GM19025 (cell line): Measurements from ENCODE around the gene WDR45B.
"Not testable (repeated sequence)": the region's sequence is repeated elsewhere in the genome, so short reads cannot be mapped to it uniquely, and the experiment has no call there.

Experiments used
- ATAC-seq: cut with Tn5 transposase; IDR thresholded peaks from one replicate; pipeline ENCODE4 v1.9.1; 2021; ENCODE audit warnings: mild to moderate bottlenecking, low read depth, moderate library complexity; ENCODE audit not compliant: unreplicated experiment

WDR45B gene

GRCh38 chr17:82588266-82589175, 59.7 kb downstream of the WDR45B start:
- ATAC-seq = no peak

- ATAC-seq = no peak
Measured at GRCh38 chr17:82587234-82588086, 60.8 kb downstream of the WDR45B start.

- ATAC-seq = no peak
Measured at GRCh38 chr17:82586576-82587233, 61.5 kb downstream of the WDR45B start.

- ATAC-seq = not testable (repeated sequence)
Measured at GRCh38 chr17:82585935-82586575, 62.2 kb downstream of the WDR45B start.

- no peak for ATAC-seq
Measured at GRCh38 chr17:82583720-82584234, 64.5 kb downstream of the WDR45B start.

GRCh38 chr17:82582709-82583108, 65.5 kb downstream of the WDR45B start:
- ATAC-seq = no peak

GRCh38 chr17:82582213-82582612, 66.0 kb downstream of the WDR45B start:
- ATAC-seq = no peak

- not testable (repeated sequence) for ATAC-seq
Measured at GRCh38 chr17:82579969-82580368, 68.3 kb downstream of the WDR45B start.

GRCh38 chr17:82577300-82577699, 70.9 kb downstream of the WDR45B start:
- no peak for ATAC-seq

- ATAC-seq = not testable (repeated sequence)
Measured at GRCh38 chr17:82575581-82576221, 72.5 kb downstream of the WDR45B start.

GRCh38 chr17:82574041-82574440, 74.2 kb downstream of the WDR45B start:
- ATAC-seq = no peak

- no peak for ATAC-seq
Measured at GRCh38 chr17:82571855-82572254, 76.4 kb downstream of the WDR45B start.

- ATAC-seq = no peak
Measured at GRCh38 chr17:82570277-82570676, 78.0 kb downstream of the WDR45B start.

GRCh38 chr17:82569621-82570020, 78.6 kb downstream of the WDR45B start:
- ATAC-seq = no peak

GRCh38 chr17:82568997-82569393, 79.2 kb downstream of the WDR45B start:
- no peak for ATAC-seq

GRCh38 chr17:82567286-82567685, 81.0 kb downstream of the WDR45B start:
- no peak for ATAC-seq

- ATAC-seq = no peak
Measured at GRCh38 chr17:82566129-82566960, 81.9 kb downstream of the WDR45B start.

GRCh38 chr17:82565551-82565950, 82.7 kb downstream of the WDR45B start:
- ATAC-seq = no peak
